Amniotic epithelial cell (primary cell): ENCODE results near the gene IL23R.
"Not testable (repeated sequence)": the region's sequence is repeated elsewhere in the genome, so short reads cannot be mapped to it uniquely, and the experiment has no call there.

ENCODE experiments used
- DNase-seq: peaks from one replicate; pipeline ENCODE4 v3.0.0-alpha.2; 2010; ENCODE audit warnings: low read depth

IL23R gene, protein sequence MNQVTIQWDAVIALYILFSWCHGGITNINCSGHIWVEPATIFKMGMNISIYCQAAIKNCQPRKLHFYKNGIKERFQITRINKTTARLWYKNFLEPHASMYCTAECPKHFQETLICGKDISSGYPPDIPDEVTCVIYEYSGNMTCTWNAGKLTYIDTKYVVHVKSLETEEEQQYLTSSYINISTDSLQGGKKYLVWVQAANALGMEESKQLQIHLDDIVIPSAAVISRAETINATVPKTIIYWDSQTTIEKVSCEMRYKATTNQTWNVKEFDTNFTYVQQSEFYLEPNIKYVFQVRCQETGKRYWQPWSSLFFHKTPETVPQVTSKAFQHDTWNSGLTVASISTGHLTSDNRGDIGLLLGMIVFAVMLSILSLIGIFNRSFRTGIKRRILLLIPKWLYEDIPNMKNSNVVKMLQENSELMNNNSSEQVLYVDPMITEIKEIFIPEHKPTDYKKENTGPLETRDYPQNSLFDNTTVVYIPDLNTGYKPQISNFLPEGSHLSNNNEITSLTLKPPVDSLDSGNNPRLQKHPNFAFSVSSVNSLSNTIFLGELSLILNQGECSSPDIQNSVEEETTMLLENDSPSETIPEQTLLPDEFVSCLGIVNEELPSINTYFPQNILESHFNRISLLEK

DNA sequence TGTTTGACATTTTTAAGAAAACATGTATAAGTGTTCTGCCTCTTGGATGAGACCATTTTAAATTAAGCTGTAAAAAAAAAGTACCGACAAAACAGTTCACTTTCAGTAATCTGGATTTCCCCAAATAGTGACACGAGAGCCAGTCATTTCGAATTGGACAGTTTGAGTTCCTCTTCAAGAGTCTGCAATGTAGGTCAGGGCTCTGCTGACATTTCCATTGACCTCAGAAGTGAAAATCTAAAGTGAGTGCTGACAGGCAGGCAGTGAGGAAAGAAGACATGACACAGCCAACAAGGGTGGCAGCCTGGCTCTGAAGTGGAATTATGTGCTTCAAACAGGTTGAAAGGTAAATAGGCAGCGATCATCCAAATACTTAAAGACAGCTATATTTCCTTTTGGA lies at the start of gene IL23R:
TSS of gene IL23R (plus strand) at position 259 of the 400 bp plus-strand sequence. CDS start 1,667 bp downstream, outside the sequence.
- no peak for DNase-seq

DNA sequence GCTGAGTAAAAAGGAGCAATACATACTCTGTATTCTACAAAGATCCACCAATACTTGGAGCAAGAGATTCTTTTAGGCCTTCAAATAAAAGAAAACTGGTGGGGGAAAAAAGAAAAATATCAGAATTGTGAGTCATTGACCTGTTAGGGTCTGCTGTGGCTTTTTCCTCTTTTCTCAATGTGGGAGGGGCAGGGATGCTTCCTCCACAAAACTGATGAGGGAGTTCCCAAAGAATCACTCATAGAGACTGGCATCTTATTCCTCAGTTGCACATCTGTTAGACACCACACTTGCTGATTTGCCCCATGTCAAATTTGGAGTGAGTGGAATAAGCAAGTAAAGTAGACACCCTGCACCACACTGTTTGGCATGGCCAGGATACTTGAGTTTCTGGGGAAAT lies 48.1 kb upstream of the IL23R start:
- DNase-seq = no peak

DNA sequence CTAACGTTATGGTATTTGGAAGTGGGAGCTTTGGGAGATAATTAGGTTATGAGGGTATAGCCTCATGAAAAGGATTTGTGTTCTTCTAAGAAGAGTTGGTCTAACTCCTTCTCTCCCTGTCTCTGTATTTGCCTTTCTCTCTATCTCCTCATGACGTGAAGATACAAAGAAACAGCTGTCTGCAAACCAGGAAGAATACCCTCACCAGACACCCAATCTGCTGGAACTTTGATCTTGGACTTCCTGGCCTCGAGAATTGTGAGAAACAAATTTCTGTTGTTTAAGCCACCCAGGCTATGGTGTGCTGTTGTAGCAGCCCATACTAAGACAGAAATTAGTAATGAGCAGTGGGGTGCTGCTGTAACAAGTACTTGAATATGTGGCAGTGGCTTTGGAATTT lies 47.6 kb upstream of the IL23R start:
- DNase-seq = no peak

DNA sequence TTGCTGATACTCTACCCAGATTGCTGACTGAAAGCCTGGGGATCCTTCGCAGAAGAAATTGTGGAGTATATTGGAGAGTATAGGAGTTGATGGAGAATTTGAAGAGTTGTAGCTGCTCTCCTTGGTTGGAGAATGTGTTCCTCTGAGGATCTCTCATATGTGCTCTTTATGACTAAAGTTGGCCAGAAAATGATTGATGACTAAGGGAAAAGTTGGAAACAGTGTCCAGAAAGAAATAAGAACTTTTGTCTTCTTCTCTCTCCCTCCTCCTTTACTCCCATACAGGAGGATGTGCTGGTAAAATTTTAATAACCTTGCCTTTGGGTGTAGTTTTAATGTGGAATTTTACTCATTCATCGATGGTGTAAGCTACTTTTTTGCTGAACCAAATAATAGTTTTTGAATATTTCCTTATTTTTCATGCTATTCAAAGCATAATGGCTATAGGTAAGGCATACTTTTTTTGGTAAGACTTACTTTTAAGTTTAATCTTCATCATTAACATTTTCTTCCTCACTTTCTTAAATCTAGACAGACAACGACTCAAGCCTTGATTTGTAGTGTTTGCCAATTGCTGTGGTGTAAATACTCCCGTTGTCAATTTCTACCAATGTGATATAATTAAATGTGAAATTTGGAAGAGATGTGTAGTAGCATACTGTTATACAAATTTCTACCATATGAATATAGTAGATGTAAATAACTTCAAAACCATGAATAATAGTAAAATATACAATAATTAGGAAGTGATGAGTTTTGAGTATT lies 45.2 kb upstream of the IL23R start:
- DNase-seq = no peak

DNA sequence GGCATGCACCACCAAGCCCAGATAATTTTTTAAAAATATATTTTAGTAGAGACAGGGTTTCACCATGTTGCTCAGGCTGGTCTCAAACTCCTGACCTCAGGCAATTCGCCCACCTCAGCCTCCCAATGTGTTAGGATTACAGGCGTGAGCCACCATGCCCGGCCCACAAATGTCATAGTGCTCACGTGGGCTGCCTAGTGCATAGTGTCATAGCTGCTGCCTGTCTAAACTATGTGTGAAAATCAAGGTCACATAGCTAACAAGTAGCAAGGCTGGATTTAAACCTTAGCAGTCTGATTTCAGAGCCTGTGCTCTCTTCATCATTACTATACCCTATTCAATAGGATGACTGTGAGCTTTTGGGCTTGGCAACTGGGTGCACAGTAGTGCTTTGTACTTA lies 41.8 kb upstream of the IL23R start:
- no peak for DNase-seq

DNA sequence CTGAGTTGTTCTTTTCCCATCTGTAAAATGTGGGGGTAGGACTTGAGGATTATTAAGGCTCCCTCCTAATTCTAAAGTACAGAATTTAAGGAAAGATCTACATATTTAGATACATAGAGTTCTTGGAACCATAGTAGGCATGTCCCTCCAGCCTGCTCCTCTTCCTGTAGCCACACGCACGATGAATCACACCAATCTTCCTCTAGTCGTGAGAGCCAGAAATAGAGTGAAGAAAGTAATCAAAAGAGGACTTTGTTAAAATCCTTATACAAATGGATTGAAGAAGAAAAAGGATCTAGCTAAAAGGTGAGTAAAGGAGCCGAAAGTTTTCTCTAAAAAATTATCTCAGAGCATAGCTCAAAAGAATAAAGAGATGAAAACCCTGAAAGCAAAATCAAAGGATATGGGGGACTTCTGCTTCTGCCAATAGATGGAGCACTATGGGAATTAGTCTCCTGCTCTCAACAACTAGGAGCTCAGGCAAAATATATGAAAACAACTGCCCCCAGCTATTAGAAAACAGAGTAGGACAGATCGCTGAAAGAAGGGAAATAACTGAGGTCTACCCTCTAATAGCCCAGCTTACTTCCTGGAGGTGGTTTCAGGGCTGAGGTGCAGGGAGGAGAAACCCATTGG lies 40.0 kb upstream of the IL23R start:
- no peak for DNase-seq

DNA sequence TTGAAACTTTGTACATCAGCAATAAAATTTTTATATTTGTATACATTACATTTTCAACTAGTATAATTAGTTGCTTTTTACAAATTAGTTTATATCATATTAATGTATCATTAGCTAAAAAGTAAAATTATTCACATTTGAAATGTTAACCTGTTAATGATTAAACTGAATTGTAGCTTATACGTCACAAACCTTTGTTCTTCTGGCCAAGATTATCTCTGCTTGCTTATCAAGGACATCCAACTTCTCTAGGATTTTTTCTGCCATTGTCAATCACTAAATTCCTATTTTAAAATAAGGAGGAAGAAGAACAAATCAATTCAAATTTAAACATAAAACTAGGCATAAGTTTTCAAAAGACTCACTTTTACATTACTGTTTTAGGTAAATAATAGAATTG lies 39.3 kb upstream of the IL23R start:
- DNase-seq = no peak

DNA sequence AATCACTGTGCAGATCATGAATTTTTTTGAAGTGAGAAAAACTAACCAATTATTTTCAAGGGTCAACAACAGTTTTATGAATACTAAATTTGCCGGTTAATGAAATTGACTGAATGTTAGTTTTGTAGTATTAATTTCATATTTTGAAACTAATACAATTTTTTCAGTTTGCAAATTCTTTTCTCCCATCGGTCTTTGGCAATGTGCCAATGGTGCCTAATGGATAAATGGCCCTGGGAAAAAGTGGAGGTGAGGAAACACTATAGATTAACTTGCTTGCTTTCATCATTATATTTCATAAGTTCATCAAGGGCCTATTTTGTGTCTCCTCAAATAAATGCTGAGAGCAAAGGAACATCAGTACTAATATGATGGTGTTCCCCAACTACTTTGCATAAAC lies 35.6 kb upstream of the IL23R start:
- no peak for DNase-seq

DNA sequence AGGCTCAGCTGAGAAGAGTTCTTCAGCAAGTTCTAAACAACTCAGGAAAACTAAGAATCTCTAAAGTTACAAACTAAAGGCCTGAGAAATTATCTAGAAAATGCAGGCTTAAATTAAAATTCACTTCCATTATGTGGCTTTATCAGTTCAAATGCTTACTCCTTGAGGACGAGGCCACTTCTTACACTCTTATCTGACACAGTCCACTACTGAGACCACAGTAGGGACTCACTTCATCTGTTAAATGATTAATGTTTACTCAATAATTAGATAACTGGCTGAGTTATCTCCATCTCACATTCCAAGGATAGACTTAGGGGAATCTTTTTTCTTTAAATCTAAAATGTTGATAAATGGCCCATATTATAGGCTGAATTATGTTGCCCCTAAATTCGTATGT lies 33.1 kb upstream of the IL23R start:
- DNase-seq = no peak

DNA sequence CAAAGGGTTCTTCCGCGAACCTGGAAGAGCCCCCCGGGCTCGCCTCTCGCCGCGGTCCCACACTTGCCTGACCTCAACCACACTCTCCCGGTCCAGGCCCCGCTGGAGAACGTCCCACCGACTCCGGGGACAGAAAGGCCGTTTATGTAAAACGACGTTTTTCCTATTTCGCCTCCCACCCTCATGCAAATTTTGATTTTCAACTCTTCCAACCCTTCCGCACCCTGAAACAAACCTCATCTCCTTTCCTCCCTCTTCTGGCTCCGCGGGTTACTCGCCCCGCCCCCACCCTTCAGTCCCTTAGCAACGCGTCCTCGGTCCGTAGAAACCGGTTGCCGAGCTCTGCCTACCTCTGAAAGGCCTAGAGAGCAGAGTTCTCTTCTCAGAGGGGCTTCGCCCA lies 31.6 kb upstream of the IL23R start, which contains the start of gene C1orf141:
TSS of gene C1orf141 (minus strand) at position 276 of the 400 bp plus-strand sequence. CDS start 7,730 bp downstream, outside the sequence.
- no peak for DNase-seq

DNA sequence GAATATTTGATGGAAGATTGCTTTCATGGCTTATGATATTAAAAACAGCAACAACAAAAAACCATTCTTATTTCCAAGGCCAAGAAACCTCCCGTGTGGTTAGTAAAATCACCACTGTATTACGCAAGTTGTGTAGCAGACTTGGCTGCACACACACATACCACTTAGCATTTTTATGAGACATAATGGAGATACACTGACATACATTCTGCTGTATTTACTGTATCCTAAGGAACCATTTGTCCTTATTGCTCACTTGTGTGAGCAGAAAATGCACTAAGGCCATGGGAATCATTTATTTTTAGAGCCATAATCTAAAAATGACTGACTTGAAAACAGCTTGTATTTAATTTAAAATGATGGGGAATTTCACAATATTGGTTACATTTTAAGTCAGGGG lies 30.9 kb upstream of the IL23R start:
- peak; percentile 99 for DNase-seq

DNA sequence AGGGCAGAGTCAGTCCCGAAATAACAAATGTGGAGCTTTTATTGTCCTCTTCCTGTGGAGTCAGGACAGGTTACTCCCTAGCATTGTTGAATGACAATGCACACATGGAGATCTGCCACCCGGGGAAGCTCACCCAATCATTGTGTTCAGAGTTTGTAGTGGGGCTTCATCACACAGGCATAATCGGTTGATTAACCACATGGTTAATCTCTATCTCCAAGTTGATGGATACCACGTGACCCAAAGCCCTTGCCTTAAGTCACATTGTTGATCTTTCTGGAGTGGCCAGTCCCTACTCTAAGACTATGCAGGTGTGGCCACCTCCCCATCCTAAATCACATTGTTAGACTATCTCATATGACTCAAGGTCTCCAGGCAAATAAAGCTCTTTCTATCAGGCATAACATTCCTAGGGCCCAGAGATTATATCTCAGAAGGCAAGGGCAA lies 28.9 kb upstream of the IL23R start:
- DNase-seq = no peak

DNA sequence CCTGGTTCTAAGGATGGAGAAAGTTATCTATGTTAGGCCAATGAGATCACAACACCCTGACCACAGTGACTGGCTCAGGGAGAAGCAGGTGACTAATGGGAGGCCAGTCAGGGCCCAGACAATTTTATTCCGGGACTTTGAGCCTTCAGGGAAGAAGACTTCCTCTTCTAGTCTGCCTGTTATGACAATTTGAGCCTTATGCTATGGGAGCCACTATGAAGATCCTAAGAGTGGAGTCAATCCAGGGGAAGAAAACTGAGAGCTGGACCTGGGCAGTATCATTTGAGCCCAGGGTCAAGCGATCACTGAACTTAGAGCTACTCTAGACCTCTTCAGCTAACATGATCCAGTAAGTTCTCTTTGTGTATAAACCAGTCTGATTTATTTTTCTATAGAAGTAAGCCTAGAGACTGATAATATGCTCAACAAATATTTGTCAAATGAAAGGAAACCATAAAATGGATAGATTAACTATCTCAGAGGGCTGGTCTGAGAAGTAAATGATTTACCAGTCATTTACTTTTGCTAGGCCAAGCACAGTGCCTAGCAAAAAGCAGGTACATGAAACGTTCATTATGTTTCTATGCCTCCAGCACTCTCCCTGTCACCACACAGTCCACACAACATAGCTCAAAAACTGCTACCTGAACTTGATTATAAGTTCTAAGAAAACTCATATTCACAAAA lies 27.3 kb upstream of the IL23R start:
- DNase-seq = no peak

DNA sequence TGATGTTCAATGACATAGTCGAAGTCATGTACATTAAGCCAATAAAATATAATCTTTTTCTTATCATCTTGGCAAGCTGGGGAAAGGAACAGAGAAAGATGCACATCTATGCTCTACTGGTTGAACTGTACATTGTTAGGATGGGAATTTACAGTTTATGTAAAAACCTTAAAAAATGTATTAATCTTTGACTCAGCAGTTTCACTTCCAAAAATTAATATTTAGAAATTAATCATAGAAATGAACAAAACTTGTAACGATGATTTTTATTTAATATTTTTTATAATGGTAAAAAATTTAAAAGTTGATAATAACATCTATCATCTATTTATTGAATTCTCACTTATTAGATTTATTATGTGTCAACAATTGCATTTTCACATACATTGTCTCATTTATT lies 25.8 kb upstream of the IL23R start:
- DNase-seq = no peak

DNA sequence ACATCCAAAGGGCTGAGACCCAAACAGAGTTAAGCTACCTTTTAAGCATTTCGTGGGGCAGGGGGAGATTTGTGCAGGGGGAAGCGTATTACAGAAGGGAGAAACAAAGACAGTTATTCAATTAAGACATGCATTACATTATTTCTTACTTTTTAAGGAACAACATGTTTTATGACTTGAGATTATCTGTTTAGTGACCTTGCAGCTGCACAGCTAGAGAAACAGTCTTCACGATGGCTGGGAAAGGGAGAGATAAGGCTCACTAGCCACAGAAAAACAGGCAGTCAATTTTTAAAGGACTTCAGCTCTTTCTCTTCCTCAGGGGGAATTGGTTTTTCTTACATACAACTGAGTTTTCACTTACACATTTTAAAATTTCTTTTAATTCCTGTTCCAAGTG lies 24.4 kb upstream of the IL23R start:
- DNase-seq = not testable (repeated sequence)

DNA sequence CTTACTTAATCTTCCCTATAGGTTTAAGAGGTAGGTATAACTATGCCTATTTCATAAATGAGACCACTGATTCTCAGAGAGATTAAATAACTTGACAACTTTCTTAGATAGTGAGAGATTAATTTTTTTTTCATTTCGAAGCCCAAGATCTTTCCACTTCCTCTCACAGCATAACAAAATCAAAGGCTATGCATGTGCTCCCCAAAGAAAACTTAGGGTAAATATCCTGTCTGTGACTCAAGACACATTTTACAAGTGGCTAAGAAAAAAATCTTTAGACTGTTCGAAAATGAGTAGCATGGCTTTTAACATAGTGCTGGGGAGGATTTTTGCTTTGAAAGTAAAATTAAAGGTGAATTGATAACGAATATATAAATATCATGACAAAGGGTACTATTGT lies 23.3 kb upstream of the IL23R start:
- no peak for DNase-seq

DNA sequence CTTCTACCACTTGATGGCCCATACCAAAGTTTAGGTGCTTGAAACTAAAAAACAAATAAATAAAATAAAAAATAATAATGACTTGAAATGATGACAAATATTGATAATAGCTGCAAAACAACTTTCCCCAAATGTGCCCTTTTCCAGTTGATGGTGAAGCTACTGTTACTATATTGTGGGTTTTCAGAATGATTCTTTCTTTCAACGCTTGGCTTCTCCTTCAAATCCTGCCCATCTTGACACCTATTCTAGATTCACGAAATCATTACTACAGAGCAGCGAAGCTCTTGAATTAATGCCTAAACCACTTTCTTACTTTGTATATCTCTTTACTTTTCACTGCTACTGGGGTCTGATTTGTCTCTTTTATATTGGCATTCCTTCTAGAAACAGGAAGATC lies 22.3 kb upstream of the IL23R start:
- no peak for DNase-seq

DNA sequence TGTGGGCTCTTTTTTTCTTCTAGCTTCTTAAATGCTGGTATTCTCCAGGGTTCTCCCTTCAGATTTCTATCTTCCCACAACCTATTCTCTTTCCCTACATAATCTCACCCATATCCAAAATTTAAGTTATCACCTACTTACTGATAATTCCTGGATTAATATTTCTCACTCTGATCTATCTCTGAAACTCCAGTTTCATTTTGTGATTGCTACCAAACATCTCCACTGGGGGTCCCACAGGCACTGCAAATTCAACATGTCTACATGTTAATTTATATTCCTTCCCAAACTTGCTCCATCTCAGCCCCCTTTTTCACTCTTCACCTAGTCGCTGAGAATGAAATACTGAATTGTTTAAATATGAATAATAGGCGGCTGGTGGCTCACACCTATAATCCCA lies 21.6 kb upstream of the IL23R start:
- no peak for DNase-seq

DNA sequence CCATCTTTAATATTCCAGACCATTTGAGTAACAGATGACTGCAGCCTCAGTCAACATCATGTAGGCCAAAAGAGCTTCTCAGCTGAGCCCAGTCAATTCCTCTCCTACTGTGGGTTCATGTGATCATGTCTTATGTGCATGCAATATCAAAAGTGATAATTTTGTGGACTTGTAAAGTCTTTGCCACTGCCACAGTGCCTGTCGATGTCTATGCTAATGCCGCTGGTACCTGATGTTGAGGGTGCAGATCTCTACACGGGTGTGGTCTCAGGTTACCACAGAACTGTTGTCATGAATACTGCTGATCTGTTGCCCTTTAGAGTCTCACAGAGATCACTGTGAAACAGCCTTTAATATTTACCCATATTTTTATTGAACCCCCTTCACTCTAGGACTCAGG lies 20.2 kb upstream of the IL23R start:
- no peak for DNase-seq

DNA sequence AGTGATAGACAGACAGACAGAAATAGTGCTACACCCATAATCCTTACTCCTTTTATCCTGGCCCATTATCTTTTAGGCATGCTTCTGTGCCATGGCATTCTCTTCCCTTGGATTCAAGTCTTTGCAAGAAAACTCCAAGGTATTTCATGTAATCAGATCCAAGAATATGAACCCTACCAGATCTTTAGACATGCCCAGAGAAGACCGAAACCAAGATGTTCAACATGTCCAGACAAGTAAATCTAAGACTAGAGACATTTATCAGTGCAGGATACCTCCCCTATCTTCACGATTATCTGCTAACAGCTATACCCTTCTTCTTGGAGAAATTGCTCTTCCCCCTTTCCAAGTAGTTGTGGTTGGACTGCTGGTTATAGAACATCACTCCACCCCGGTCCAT lies 19.7 kb upstream of the IL23R start:
- no peak for DNase-seq

DNA sequence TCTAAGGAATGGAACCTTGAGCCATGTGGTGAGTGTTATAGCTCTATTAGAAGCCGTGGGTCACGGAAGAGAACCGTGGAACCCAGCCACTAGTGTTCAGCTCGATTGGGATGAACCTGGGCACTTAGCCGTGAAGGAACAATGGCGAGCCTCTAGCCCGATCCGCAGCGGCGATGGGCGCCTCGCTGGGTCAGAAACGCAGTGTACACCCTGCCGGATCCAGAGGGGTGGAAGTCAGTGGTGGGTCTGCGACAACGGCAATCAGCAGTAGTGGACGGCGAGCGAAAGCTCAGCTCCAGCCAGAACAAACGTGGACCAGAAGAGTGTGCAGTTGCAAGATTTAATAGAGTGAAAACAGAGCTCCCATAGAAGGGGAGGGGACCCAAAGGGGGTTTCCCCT lies 18.3 kb upstream of the IL23R start:
- not testable (repeated sequence) for DNase-seq
